Osteoblast (primary cell): ENCODE measurements around the gene TNNI2. TPM values are rescaled to one million over a fixed set of nuclear protein-coding genes. Genes with fewer than 3 reads are reported as not detected.

Source experiments
- DNase-seq: peaks from one replicate; pipeline ENCODE4 v3.0.0; 2011; ENCODE audit warnings: low spot score, mixed read lengths; ENCODE audit not compliant: insufficient read length; ENCODE audit errors: missing footprints
- H2AFZ ChIP-seq: 2 replicates; pipeline ENCODE4 v1.6.0; 2011; ENCODE audit warnings: mild to moderate bottlenecking, low read length
- H3K27ac ChIP-seq: 2 replicates; pipeline ENCODE4 v1.5.1; 2011; ENCODE audit warnings: mild to moderate bottlenecking, low read depth, low read length, moderate library complexity
- H3K27me3 ChIP-seq: 2 replicates; pipeline ENCODE4 v1.6.0; 2012; ENCODE audit warnings: mild to moderate bottlenecking, control low read depth, inconsistent platforms, low read length, moderate library complexity; ENCODE audit not compliant: insufficient read depth
- H3K36me3 ChIP-seq: 2 replicates; pipeline ENCODE4 v1.5.1; 2011; ENCODE audit warnings: mild to moderate bottlenecking, low read length, control low read depth, moderate library complexity; ENCODE audit not compliant: insufficient read depth
- H3K4me1 ChIP-seq: 2 replicates; pipeline ENCODE4 v1.5.1; 2011; ENCODE audit warnings: mild to moderate bottlenecking, low read length, control low read depth, moderate library complexity; ENCODE audit not compliant: insufficient read depth
- H3K4me2 ChIP-seq: 2 replicates; pipeline ENCODE4 v1.6.0; 2011; ENCODE audit warnings: mild to moderate bottlenecking, low read length; ENCODE audit not compliant: insufficient read depth
- H3K4me3 ChIP-seq: fragments of 200-600 bp; sonication (generic); 3 replicates; pipeline ENCODE4 v1.5.1; 2012; ENCODE audit warnings: mild to moderate bottlenecking, low read length, inconsistent platforms; ENCODE audit not compliant: insufficient read depth
- H3K79me2 ChIP-seq: 2 replicates; pipeline ENCODE4 v1.6.0; 2012; ENCODE audit warnings: mild to moderate bottlenecking, low read length, control low read depth, inconsistent platforms; ENCODE audit not compliant: insufficient read depth
- H3K9me3 ChIP-seq: 2 replicates; pipeline ENCODE4 v1.5.1; 2011; ENCODE audit warnings: low read depth, low read length, control low read depth
- H4K20me1 ChIP-seq: 2 replicates; pipeline ENCODE4 v1.6.0; 2012; ENCODE audit warnings: mild to moderate bottlenecking, low read length, control low read depth; ENCODE audit not compliant: insufficient read depth
- total RNA-seq: library from RNA; depleted of rRNA; stranded (reverse); fragments of >200 nt; gene quantifications from 2 replicates; pipeline ENCODE4 v1.2.3, GENCODE V29; 2012
- TF ChIP-seq, protein P1 (sequence below): IDR thresholded peaks from 2 replicates; pipeline ENCODE4 v1.5.1; 2011; ENCODE audit warnings: mild to moderate bottlenecking, low read depth, low read length, moderate library complexity; ENCODE audit errors: extremely low read depth

The TNNI2 gene
- total RNA-seq, 1 donor, result not detected

DNA sequence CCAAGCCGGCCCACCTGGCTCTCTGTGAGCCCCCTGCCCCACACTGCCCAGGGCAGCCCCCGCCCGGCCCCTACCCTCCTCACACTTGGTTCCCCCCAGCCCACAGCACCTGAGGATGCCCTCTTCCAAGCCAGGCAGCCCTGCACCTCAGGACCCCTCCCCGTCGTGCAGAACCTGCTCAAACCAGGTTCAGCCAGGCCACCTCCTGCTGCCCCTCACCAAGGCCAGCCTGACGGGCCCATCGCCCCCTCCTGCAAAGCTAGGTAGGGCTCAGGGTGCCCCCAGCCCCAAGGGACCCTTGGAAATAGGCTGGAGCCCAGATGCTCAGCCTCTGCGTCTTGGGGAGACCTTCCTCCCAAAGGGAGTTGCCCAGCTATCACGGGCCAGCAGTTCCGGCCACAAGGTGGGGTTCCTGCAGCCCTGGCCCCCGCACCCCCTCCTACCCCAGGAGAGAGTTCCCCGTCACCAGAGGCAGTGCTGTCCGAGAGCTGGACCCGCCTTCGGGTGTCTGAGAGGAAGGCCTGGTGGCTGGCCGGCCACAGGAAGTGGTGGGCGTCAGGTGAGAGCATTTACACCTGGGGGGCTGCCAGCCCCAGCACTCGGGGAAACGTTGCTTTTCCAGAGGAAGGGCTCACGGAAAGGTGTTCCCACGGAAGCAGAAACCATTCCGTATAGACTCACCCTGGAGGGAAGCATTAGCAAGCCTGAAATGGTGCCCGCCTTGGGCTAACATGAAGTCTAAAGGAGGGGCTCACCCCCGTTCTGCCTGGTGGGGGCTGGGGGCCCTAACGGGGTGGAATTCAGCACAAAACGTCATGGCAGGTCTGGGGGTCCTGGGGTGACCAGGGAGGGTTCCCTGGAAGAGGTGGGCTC is 7.2 kb upstream of the TNNI2 start:
- H3K27me3 ChIP-seq, result no peaks in the 10 kb centered on the region
- H3K79me2 ChIP-seq, result no peaks in the 10 kb centered on the region
- no peaks in the 10 kb centered on the region for H3K9me3 ChIP-seq
- H3K36me3 ChIP-seq, result no peaks in the 10 kb centered on the region
- no peak overlapping the region for H2AFZ ChIP-seq
- no peak overlapping the region for H3K4me3 ChIP-seq
- H3K27ac ChIP-seq, result no peak overlapping the region
- peaks cover 40% of the 10 kb centered on the region for H3K4me1 ChIP-seq
- TF ChIP-seq, protein P1, sequence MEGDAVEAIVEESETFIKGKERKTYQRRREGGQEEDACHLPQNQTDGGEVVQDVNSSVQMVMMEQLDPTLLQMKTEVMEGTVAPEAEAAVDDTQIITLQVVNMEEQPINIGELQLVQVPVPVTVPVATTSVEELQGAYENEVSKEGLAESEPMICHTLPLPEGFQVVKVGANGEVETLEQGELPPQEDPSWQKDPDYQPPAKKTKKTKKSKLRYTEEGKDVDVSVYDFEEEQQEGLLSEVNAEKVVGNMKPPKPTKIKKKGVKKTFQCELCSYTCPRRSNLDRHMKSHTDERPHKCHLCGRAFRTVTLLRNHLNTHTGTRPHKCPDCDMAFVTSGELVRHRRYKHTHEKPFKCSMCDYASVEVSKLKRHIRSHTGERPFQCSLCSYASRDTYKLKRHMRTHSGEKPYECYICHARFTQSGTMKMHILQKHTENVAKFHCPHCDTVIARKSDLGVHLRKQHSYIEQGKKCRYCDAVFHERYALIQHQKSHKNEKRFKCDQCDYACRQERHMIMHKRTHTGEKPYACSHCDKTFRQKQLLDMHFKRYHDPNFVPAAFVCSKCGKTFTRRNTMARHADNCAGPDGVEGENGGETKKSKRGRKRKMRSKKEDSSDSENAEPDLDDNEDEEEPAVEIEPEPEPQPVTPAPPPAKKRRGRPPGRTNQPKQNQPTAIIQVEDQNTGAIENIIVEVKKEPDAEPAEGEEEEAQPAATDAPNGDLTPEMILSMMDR, result no peak
- no peak overlapping the region for H3K4me2 ChIP-seq
- no peaks in the 10 kb centered on the region for H4K20me1 ChIP-seq
- DNase-seq, result peak; percentile 87

DNA sequence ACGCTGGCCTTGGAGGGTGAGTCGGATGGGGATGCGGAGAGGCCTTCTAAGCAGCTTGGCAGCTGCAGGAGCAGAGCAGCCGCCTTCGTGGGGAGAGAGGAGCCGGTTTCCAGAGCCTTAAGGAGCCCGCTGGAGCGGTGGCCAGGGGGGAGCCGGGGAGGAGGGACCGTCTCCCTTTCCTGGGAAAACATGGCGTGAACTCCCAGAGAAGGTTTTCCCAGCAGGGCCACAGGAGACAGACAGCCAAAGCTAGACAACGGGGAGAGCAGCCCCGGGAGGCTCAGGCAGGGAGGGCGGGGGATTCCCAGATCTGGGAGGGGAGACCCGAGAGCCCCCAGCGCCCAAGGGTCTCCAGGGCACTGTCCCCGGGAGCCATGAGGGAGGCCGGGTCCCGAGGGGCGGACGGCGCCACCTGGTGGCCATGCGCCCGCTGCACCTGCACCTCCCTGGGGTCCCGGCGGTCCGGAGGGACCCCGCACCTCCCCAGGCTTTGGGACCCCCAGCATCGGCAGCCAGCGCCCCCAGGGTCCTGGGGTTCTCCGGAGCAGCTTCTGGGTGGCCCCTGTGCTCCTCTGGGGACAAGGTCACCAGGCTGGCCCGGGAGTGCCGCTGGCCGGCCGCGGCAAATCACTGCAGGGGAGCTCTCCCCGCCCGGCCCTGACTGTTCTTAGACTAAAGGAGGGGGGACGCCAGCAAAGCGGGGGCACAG is 6.4 kb upstream of the TNNI2 start:
- DNase-seq, result peak; percentile 98
- H3K27ac ChIP-seq, result no peak overlapping the region
- no peaks in the 10 kb centered on the region for H3K36me3 ChIP-seq
- H3K4me1 ChIP-seq, result peaks cover 32% of the 10 kb centered on the region
- no peaks in the 10 kb centered on the region for H3K27me3 ChIP-seq
- H3K4me3 ChIP-seq, result no peak overlapping the region
- no peaks in the 10 kb centered on the region for H3K9me3 ChIP-seq
- TF ChIP-seq, protein P1, result peak; percentile 63
- H4K20me1 ChIP-seq, result no peaks in the 10 kb centered on the region
- H3K4me2 ChIP-seq, result peak overlapping the region; percentile 23
- no peaks in the 10 kb centered on the region for H3K79me2 ChIP-seq
- H2AFZ ChIP-seq, result peak overlapping the region; percentile 29

DNA sequence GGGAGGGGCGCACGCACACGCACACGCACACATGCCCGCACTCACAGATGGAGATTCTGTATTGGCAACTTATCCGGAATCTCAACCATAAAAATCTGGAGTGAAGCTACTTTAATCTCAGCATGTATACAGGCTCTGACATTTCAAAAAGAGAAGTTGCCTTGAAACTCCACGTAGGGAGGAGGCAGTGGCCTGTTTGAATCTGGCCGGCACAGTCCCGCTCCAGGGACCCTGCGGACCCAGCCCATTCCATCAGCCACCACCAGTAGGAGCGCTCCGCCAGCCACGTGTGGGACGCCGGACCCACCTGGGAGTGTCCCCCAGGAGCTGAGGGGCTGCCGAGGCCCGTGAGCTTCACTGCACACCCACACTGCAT is 5.9 kb upstream of the TNNI2 start:
- TF ChIP-seq, protein P1, result no peak
- H2AFZ ChIP-seq, result no peak overlapping the region
- H3K9me3 ChIP-seq, result no peaks in the 10 kb centered on the region
- H3K27me3 ChIP-seq, result no peaks in the 10 kb centered on the region
- H4K20me1 ChIP-seq, result no peaks in the 10 kb centered on the region
- H3K79me2 ChIP-seq, result no peaks in the 10 kb centered on the region
- H3K4me2 ChIP-seq, result no peak overlapping the region
- H3K36me3 ChIP-seq, result no peaks in the 10 kb centered on the region
- H3K4me3 ChIP-seq, result no peak overlapping the region
- peak; percentile 81 for DNase-seq
- H3K4me1 ChIP-seq, result peaks cover 27% of the 10 kb centered on the region
- H3K27ac ChIP-seq, result no peak overlapping the region

DNA sequence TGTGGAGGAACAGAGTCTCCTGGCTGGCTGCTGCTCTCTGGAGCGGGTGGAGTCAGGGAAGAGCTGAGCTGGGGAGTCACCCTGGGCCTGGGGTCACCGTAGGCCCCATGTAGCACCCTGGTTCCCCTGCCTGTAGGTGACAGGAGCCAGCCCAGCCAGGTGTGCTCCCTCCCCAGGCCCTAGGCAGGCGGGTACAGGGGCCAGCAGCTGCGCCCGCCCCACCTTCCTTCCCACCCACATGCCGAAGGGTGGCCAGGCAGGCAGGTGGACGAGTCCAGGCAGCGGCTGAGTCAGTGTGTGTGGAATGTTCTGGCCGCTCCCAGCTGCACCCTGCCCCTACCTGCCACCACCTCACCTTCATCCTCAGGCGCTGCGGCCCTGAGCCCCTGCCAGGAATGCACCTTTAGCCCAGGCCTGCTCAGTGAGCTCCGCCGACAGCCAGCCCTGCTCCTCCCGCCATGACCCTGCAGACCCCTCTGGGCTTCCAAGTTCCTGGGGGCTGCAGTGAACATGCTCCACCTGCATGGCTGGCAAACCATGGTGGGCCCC is 4.6 kb upstream of the TNNI2 start:
- H3K36me3 ChIP-seq, result no peaks in the 10 kb centered on the region
- H3K27ac ChIP-seq, result no peak overlapping the region
- TF ChIP-seq, protein P1, result no peak
- H3K4me1 ChIP-seq, result peaks cover 15% of the 10 kb centered on the region
- H2AFZ ChIP-seq, result no peak overlapping the region
- H3K9me3 ChIP-seq, result no peaks in the 10 kb centered on the region
- H3K4me3 ChIP-seq, result no peak overlapping the region
- H4K20me1 ChIP-seq, result no peaks in the 10 kb centered on the region
- H3K4me2 ChIP-seq, result no peak overlapping the region
- H3K79me2 ChIP-seq, result no peaks in the 10 kb centered on the region
- no peaks in the 10 kb centered on the region for H3K27me3 ChIP-seq
- peak; percentile 80 for DNase-seq
